IMR-90 (cell line): ENCODE results near the gene STAT6. TPM values are rescaled to one million over a fixed set of nuclear protein-coding genes. Genes with fewer than 3 reads are reported as not detected.

Experiments used
- ATAC-seq: fragments of 200-7000 bp; cut with Tn5 transposase; 2 replicates; pipeline ENCODE4 v1.9.1; 2020; ENCODE audit warnings: low read depth, mild to moderate bottlenecking, moderate library complexity
- BruUV-seq: library from RNA; stranded (reverse); fragments of 400-500 nt; replicated peaks from 2 replicates; lab custom pipeline; 2021; lab: Mats Ljungman, UMichigan
- CTCF ChIA-PET: fragments of 300-600 bp; formaldehyde crosslinking; extraction: SDS; loops from one replicate; lab custom pipeline; 2021; ENCODE audit warnings: antibody characterized with exemption; lab: Yijun Ruan, JAX
- POLR2A ChIA-PET: fragments of 300-600 bp; sonication (Branson Sonifier 250); formaldehyde crosslinking; loops from one replicate; lab custom pipeline; 2022; ENCODE audit warnings: antibody characterized with exemption; ENCODE audit not compliant: unreplicated experiment; lab: Charles Lee
- DNase-seq: peaks from one replicate; pipeline ENCODE4 v3.0.0; 2013
- H2AFZ ChIP-seq: replicated peaks from 2 replicates; pipeline ENCODE3; 2013; ENCODE audit warnings: low read length, mild to moderate bottlenecking; ENCODE audit not compliant: poor library complexity
- H2AK5ac ChIP-seq: 2 replicates; pipeline ENCODE4 v1.6.1; 2013; ENCODE audit warnings: low read depth, low read length, inconsistent platforms
- H2AK9ac ChIP-seq: replicated peaks from 2 replicates; pipeline ENCODE3; 2013; ENCODE audit warnings: mild to moderate bottlenecking, low read depth, low read length, moderate library complexity; ENCODE audit not compliant: poor library complexity
- H2BK120ac ChIP-seq: 2 replicates; pipeline ENCODE4 v1.6.1; 2013; ENCODE audit warnings: low read depth, low read length, inconsistent platforms
- H2BK15ac ChIP-seq: 3 replicates; pipeline ENCODE4 v1.6.1; 2013; ENCODE audit warnings: low read depth, low read length, inconsistent platforms
- H2BK20ac ChIP-seq: 2 replicates; pipeline ENCODE4 v1.6.1; 2013; ENCODE audit warnings: low read depth, mild to moderate bottlenecking, inconsistent platforms, low read length, moderate library complexity
- H2BK5ac ChIP-seq: 2 replicates; pipeline ENCODE4 v1.6.1; 2013; ENCODE audit warnings: mild to moderate bottlenecking, low read depth, low read length, inconsistent platforms; ENCODE audit not compliant: poor library complexity, severe bottlenecking
- H3K14ac ChIP-seq: replicated peaks from 2 replicates; pipeline ENCODE4 v1.6.1; 2013; ENCODE audit warnings: low read depth, low read length, inconsistent platforms
- H3K18ac ChIP-seq: 2 replicates; pipeline ENCODE4 v1.6.1; 2013; ENCODE audit warnings: low read depth, low read length, control low read depth
- H3K23ac ChIP-seq: 2 replicates; pipeline ENCODE4 v1.6.1; 2013; ENCODE audit warnings: low read depth, low read length, inconsistent platforms
- H3K27ac ChIP-seq: 2 replicates; pipeline ENCODE4 v1.5.1; 2013; ENCODE audit warnings: mild to moderate bottlenecking, control low read depth, low read length; ENCODE audit not compliant: insufficient read depth
- H3K27me3 ChIP-seq: 2 replicates; pipeline ENCODE4 v1.6.1; 2013; ENCODE audit warnings: low read length; ENCODE audit not compliant: control insufficient read depth, insufficient read depth
- H3K36me3 ChIP-seq: 2 replicates; pipeline ENCODE4 v1.6.1; 2013; ENCODE audit warnings: low read length, mixed read lengths; ENCODE audit not compliant: control insufficient read depth, insufficient read depth
- H3K4ac ChIP-seq: 2 replicates; pipeline ENCODE4 v1.6.1; 2013; ENCODE audit warnings: low read depth, low read length, inconsistent platforms
- H3K4me1 ChIP-seq: 2 replicates; pipeline ENCODE4 v1.6.1; 2013; ENCODE audit warnings: low read length, mixed read lengths; ENCODE audit not compliant: control insufficient read depth, insufficient read depth
- H3K4me2 ChIP-seq: 2 replicates; pipeline ENCODE4 v1.6.1; 2013; ENCODE audit warnings: low read depth, mild to moderate bottlenecking, control low read depth, low read length, moderate library complexity
- H3K4me3 ChIP-seq: 2 replicates; pipeline ENCODE4 v1.5.1; 2013; ENCODE audit warnings: low read depth, mild to moderate bottlenecking, control low read depth, low read length, moderate library complexity; ENCODE audit not compliant: insufficient read depth
- H3K56ac ChIP-seq: 2 replicates; pipeline ENCODE4 v1.6.1; 2013; ENCODE audit warnings: low read length, inconsistent platforms; ENCODE audit not compliant: insufficient read depth; ENCODE audit errors: extremely low read depth
- H3K79me1 ChIP-seq, 2 experiments: 2 replicates each; pipeline ENCODE4 v1.6.1; 2013; ENCODE audit warnings: low read length in 2 of 2, inconsistent platforms in 1 of 2, low read depth in 1 of 2
- H3K9ac ChIP-seq: 2 replicates; pipeline ENCODE4 v1.6.1; 2013; ENCODE audit warnings: low read depth, low read length, control low read depth
- H3K9me1 ChIP-seq: 2 replicates; pipeline ENCODE4 v1.6.1; 2013; ENCODE audit warnings: low read length, inconsistent platforms; ENCODE audit not compliant: insufficient read depth
- H3K9me3 ChIP-seq: 2 replicates; pipeline ENCODE4 v1.6.1; 2013; ENCODE audit warnings: low read length; ENCODE audit not compliant: control insufficient read depth, insufficient read depth
- H4K20me1 ChIP-seq: 2 replicates; pipeline ENCODE4 v1.6.1; 2013; ENCODE audit warnings: low read length, inconsistent platforms; ENCODE audit not compliant: insufficient read depth
- H4K5ac ChIP-seq: 2 replicates; pipeline ENCODE4 v1.6.1; 2013; ENCODE audit warnings: mild to moderate bottlenecking, low read depth, low read length, control low read depth
- H4K8ac ChIP-seq, 2 experiments: 2 replicates each; pipeline ENCODE4 v1.6.1; 2013; ENCODE audit warnings: low read depth in 2 of 2, low read length in 2 of 2, control low read depth in 1 of 2, inconsistent platforms in 1 of 2
- H4K91ac ChIP-seq: 2 replicates; pipeline ENCODE4 v1.6.1; 2013; ENCODE audit warnings: low read depth, low read length, inconsistent platforms; ENCODE audit not compliant: insufficient read depth
- BHLHE40 ChIP-seq: fragments of 150-350 bp; IDR thresholded peaks from 2 replicates; pipeline ENCODE4 v1.6.1; 2016; ENCODE audit warnings: mild to moderate bottlenecking, low read depth, low read length
- CHD1 ChIP-seq: IDR thresholded peaks from 2 replicates; pipeline ENCODE4 v1.6.1; 2012; ENCODE audit warnings: low read depth, low read length, improper control_type of control experiment
- FOS ChIP-seq: fragments of 150-350 bp; IDR thresholded peaks from 2 replicates; pipeline ENCODE4 v1.6.1; 2016; ENCODE audit warnings: low read depth, low read length
- MAFK ChIP-seq: IDR thresholded peaks from 2 replicates; pipeline ENCODE4 v1.6.1; 2012; ENCODE audit warnings: low read depth, low read length, improper control_type of control experiment
- MAZ ChIP-seq: IDR thresholded peaks from 2 replicates; pipeline ENCODE4 v1.6.1; 2012; ENCODE audit warnings: low read depth, mild to moderate bottlenecking, low read length, improper control_type of control experiment, moderate library complexity, borderline replicate concordance
- MXI1 ChIP-seq: IDR thresholded peaks from 2 replicates; pipeline ENCODE4 v1.6.1; 2012; ENCODE audit warnings: low read depth, mild to moderate bottlenecking, low read length, moderate library complexity, borderline replicate concordance
- NFE2L2 ChIP-seq: fragments of 150-350 bp; IDR thresholded peaks from 2 replicates; pipeline ENCODE4 v1.6.1; 2016; ENCODE audit warnings: low read depth, mild to moderate bottlenecking, low read length
- POLR2A ChIP-seq: IDR thresholded peaks from 2 replicates; pipeline ENCODE4 v1.6.1; 2012; ENCODE audit warnings: mild to moderate bottlenecking, low read depth, low read length
- RFX5 ChIP-seq: IDR thresholded peaks from 2 replicates; pipeline ENCODE4 v1.8.0; 2012; ENCODE audit warnings: low read depth, mild to moderate bottlenecking, low read length, moderate library complexity
- SMC3 ChIP-seq: fragments of 150-350 bp; IDR thresholded peaks from 2 replicates; pipeline ENCODE4 v1.6.1; 2016; ENCODE audit warnings: low read depth, mild to moderate bottlenecking, antibody characterized with exemption, low read length, moderate library complexity
- WGBS, 2 experiments: methylation state at CpG; one replicate each; pipeline versions ENCODE4 v1.1.5 to v1.1.7; 2013; ENCODE audit warnings: missing lambda C conversion rate in 2 of 2; ENCODE audit not compliant: insufficient read length in 1 of 2; ENCODE audit errors: extremely low coverage in 2 of 2; 5-methylcytosine and 5-hydroxymethylcytosine counted together
- dilution Hi-C: fragments of 300-500 bp; cut with HindIII; formaldehyde crosslinking; loops from one replicate; pipeline ENCODE4 v1.14.3; 2018; ENCODE audit warnings: low sequenced_read_pairs; ENCODE audit not compliant: unreplicated experiment
- in situ Hi-C: fragments of 300-500 bp; cut with MboI; formaldehyde crosslinking; loops from 3 replicates; pipeline ENCODE4 v1.14.3; 2019; ENCODE audit warnings: low sequenced_read_pairs, inconsistent platforms, mixed read lengths
- intact Hi-C: fragments of 100-400 bp; cut with micrococcal nuclease; formaldehyde crosslinking; loops from 2 replicates; pipeline ENCODE4 v1.10.0; 2022
- polyA plus RNA-seq, 3 experiments: library from polyadenylated mRNA; depleted of rRNA; stranded (reverse); fragments of >200 nt; gene quantifications; 2 replicates each; pipeline ENCODE4 v1.2.3, GENCODE V29; 2012; ENCODE audit warnings: low replicate concordance in 1 of 3
- total RNA-seq: library from RNA; depleted of rRNA; stranded (reverse); fragments of >200 nt; gene quantifications from 2 replicates; pipeline ENCODE4 v1.2.3, GENCODE V29; 2012
- TF ChIP-seq, protein P1 (sequence below): conservative IDR thresholded peaks from 2 replicates; pipeline ENCODE4 v1.5.1; 2012; ENCODE audit warnings: mild to moderate bottlenecking, low read depth, low read length, improper control_type of control experiment

Gene STAT6
- total and polyA plus RNA-seq, 2 of the 4 experiments (the other 2 are of a cell fraction): 43.4 to 96.9 TPM

DNA sequence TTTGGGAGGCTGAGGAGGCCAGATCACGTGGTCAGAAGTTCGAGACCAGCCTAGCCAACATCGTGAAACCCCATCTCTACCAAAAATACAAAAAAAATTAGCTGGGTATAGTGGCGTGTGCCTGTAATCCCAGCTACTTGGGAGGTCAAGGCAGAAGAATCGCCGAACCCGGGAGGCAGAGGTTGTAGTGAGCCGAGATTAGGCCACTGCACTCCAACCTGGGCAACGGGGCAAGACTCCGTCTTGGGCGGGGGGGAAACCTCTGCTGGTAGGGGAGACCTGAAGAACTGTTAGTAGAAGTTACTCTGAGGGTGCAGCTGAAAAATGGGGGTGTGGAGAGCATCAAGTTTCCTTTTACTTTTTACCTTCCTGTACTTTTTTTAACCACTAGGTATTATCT lies 14.9 kb upstream of the STAT6 start:
- Histone ChIP-seq H2BK5ac (no peak overlapping the region), H3K4me3 (no peak overlapping the region), H4K8ac (no peak overlapping the region), H3K27ac (no peak overlapping the region), H3K4me1 (peaks cover under 1% of the 10 kb centered on the region; the same call in 1 of the 2 replicates), H3K79me1 (peaks cover 0 to 18% of the 10 kb centered on the region in 2 experiments; a peak in 2 of 4 replicates), H3K9me3 (no peaks in the 10 kb centered on the region; the same call in 1 of the 2 replicates), H3K9me1 (no peaks in the 10 kb centered on the region), H4K91ac (no peak overlapping the region), H4K20me1 (peaks cover 15% of the 10 kb centered on the region; the same call in 1 of the 2 replicates), H3K4ac (no peak overlapping the region), H3K27me3 (no peaks in the 10 kb centered on the region), H2AK9ac (no peak overlapping the region), H3K23ac (no peak overlapping the region), H3K18ac (no peak overlapping the region), H2BK15ac (no peak overlapping the region), H2AK5ac (no peak overlapping the region), H3K9ac (no peak overlapping the region), H3K14ac (no peak overlapping the region), H3K36me3 (peaks cover under 1% of the 10 kb centered on the region; the same call in 1 of the 2 replicates), H4K5ac (no peak overlapping the region), H3K56ac (no peak overlapping the region), H2BK120ac (no peak overlapping the region), H2BK20ac (no peak overlapping the region), H3K4me2 (no peak overlapping the region), H2AFZ (no peak overlapping the region)
- intact Hi-C loops (no loop called here), in situ Hi-C loops (no loop called here), dilution Hi-C loops (no loop called here)
- no peak for TF ChIP-seq SMC3
- TF ChIP-seq NFE2L2: no peak
- TF ChIP-seq CHD1: no peak
- TF ChIP-seq POLR2A: no peak
- TF ChIP-seq FOS: no peak
- TF ChIP-seq MAZ: no peak
- TF ChIP-seq MXI1: no peak
- TF ChIP-seq MAFK: no peak
- TF ChIP-seq, protein P1, sequence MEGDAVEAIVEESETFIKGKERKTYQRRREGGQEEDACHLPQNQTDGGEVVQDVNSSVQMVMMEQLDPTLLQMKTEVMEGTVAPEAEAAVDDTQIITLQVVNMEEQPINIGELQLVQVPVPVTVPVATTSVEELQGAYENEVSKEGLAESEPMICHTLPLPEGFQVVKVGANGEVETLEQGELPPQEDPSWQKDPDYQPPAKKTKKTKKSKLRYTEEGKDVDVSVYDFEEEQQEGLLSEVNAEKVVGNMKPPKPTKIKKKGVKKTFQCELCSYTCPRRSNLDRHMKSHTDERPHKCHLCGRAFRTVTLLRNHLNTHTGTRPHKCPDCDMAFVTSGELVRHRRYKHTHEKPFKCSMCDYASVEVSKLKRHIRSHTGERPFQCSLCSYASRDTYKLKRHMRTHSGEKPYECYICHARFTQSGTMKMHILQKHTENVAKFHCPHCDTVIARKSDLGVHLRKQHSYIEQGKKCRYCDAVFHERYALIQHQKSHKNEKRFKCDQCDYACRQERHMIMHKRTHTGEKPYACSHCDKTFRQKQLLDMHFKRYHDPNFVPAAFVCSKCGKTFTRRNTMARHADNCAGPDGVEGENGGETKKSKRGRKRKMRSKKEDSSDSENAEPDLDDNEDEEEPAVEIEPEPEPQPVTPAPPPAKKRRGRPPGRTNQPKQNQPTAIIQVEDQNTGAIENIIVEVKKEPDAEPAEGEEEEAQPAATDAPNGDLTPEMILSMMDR: no peak
- TF ChIP-seq RFX5: no peak
- TF ChIP-seq BHLHE40: no peak
- WGBS, 2 experiments: 90% methylated on average over 4 of the region's 11 CpGs; no CpG with 5 or more reads in 1 of the 2 experiments
- ChIA-PET POLR2A (no interaction called here), CTCF (interaction anchor here (0.6 to 0.7 kb wide), 2 partner anchors 26 to 31 kb away, joined by 3 to 4 read pairs; no protein-coding TSS in a partner anchor)
- DNase-seq: no peak
- BruUV-seq: no TSS peak
- ATAC-seq: no peak
